SK-N-SH (cell line): Measurements from ENCODE around the gene GPRIN3.

Source experiments
- CHD2 ChIP-seq: fragments of 150-350 bp; IDR thresholded peaks from 2 replicates; pipeline ENCODE4 v1.6.1; 2018; ENCODE audit warnings: low read length; ENCODE audit not compliant: partially characterized antibody
- EZH2phosphoT487 ChIP-seq: fragments of 200-600 bp; sonication (generic); IDR thresholded peaks from 2 replicates; pipeline ENCODE4 v1.6.1; 2017; ENCODE audit warnings: low read depth, mixed run types, mild to moderate bottlenecking, antibody characterized with exemption, moderate library complexity, borderline replicate concordance
- GABPA ChIP-seq: IDR thresholded peaks from 2 replicates; pipeline ENCODE4 v1.4.0; 2012; ENCODE audit warnings: low read depth, mild to moderate bottlenecking
- NFIC ChIP-seq: IDR thresholded peaks from 2 replicates; pipeline ENCODE4 v1.4.0; 2012; ENCODE audit warnings: borderline replicate concordance
- POLR2AphosphoS5 ChIP-seq: IDR thresholded peaks from 2 replicates; pipeline ENCODE4 v1.6.1; 2012; ENCODE audit warnings: low read depth, low read length
- SIN3A ChIP-seq: IDR thresholded peaks from 2 replicates; pipeline ENCODE4 v1.6.1; 2012; ENCODE audit warnings: low read depth, mild to moderate bottlenecking, low read length, moderate library complexity, borderline replicate concordance
- TAF1 ChIP-seq: IDR thresholded peaks from 2 replicates; pipeline ENCODE4 v1.6.1; 2012; ENCODE audit warnings: low read depth, mild to moderate bottlenecking, low read length, moderate library complexity, borderline replicate concordance
- TCF12 ChIP-seq: IDR thresholded peaks from 2 replicates; pipeline ENCODE4 v1.4.0; 2012
- USF2 ChIP-seq: fragments of 150-350 bp; IDR thresholded peaks from 2 replicates; pipeline ENCODE4 v1.6.1; 2017; ENCODE audit warnings: antibody characterized with exemption, low read length, low read depth, borderline replicate concordance
- YY1 ChIP-seq: IDR thresholded peaks from 2 replicates; pipeline ENCODE4 v1.4.0; 2012; ENCODE audit warnings: low read depth, mild to moderate bottlenecking
- TF ChIP-seq, protein P1 (sequence below): fragments of 200-600 bp; sonication (generic); IDR thresholded peaks from 2 replicates; pipeline ENCODE4 v1.6.1; 2017; ENCODE audit warnings: antibody characterized with exemption, mild to moderate bottlenecking, moderate library complexity
- TF ChIP-seq, protein P2 (sequence below): IDR thresholded peaks from 2 replicates; pipeline ENCODE4 v1.4.0; 2012; ENCODE audit warnings: low read depth
- TF ChIP-seq, protein P3 (sequence below): IDR thresholded peaks from 2 replicates; pipeline ENCODE4 v1.6.1; 2012; ENCODE audit warnings: mild to moderate bottlenecking, low read depth, low read length, moderate library complexity

GRCh38 chr4:89275587-89275986 lies 32.0 kb downstream of the GPRIN3 start:
- TF ChIP-seq, protein P1, sequence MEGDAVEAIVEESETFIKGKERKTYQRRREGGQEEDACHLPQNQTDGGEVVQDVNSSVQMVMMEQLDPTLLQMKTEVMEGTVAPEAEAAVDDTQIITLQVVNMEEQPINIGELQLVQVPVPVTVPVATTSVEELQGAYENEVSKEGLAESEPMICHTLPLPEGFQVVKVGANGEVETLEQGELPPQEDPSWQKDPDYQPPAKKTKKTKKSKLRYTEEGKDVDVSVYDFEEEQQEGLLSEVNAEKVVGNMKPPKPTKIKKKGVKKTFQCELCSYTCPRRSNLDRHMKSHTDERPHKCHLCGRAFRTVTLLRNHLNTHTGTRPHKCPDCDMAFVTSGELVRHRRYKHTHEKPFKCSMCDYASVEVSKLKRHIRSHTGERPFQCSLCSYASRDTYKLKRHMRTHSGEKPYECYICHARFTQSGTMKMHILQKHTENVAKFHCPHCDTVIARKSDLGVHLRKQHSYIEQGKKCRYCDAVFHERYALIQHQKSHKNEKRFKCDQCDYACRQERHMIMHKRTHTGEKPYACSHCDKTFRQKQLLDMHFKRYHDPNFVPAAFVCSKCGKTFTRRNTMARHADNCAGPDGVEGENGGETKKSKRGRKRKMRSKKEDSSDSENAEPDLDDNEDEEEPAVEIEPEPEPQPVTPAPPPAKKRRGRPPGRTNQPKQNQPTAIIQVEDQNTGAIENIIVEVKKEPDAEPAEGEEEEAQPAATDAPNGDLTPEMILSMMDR, result no peak
- TF ChIP-seq EZH2phosphoT487, result no peak
- no peak for TF ChIP-seq SIN3A
- TF ChIP-seq USF2, result no peak
- TF ChIP-seq, protein P2, sequence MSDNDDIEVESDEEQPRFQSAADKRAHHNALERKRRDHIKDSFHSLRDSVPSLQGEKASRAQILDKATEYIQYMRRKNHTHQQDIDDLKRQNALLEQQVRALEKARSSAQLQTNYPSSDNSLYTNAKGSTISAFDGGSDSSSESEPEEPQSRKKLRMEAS, result no peak
- TF ChIP-seq NFIC, result no peak
- TF ChIP-seq YY1, result no peak
- no peak for TF ChIP-seq TCF12
- TF ChIP-seq POLR2AphosphoS5, result no peak
- TF ChIP-seq, protein P3, sequence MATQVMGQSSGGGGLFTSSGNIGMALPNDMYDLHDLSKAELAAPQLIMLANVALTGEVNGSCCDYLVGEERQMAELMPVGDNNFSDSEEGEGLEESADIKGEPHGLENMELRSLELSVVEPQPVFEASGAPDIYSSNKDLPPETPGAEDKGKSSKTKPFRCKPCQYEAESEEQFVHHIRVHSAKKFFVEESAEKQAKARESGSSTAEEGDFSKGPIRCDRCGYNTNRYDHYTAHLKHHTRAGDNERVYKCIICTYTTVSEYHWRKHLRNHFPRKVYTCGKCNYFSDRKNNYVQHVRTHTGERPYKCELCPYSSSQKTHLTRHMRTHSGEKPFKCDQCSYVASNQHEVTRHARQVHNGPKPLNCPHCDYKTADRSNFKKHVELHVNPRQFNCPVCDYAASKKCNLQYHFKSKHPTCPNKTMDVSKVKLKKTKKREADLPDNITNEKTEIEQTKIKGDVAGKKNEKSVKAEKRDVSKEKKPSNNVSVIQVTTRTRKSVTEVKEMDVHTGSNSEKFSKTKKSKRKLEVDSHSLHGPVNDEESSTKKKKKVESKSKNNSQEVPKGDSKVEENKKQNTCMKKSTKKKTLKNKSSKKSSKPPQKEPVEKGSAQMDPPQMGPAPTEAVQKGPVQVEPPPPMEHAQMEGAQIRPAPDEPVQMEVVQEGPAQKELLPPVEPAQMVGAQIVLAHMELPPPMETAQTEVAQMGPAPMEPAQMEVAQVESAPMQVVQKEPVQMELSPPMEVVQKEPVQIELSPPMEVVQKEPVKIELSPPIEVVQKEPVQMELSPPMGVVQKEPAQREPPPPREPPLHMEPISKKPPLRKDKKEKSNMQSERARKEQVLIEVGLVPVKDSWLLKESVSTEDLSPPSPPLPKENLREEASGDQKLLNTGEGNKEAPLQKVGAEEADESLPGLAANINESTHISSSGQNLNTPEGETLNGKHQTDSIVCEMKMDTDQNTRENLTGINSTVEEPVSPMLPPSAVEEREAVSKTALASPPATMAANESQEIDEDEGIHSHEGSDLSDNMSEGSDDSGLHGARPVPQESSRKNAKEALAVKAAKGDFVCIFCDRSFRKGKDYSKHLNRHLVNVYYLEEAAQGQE, result no peak
- no peak for TF ChIP-seq GABPA
- no peak for TF ChIP-seq CHD2
- no peak for TF ChIP-seq TAF1
